Measurements from ENCODE around the gene TCF7L2.

TCF7L2 gene

DNA sequence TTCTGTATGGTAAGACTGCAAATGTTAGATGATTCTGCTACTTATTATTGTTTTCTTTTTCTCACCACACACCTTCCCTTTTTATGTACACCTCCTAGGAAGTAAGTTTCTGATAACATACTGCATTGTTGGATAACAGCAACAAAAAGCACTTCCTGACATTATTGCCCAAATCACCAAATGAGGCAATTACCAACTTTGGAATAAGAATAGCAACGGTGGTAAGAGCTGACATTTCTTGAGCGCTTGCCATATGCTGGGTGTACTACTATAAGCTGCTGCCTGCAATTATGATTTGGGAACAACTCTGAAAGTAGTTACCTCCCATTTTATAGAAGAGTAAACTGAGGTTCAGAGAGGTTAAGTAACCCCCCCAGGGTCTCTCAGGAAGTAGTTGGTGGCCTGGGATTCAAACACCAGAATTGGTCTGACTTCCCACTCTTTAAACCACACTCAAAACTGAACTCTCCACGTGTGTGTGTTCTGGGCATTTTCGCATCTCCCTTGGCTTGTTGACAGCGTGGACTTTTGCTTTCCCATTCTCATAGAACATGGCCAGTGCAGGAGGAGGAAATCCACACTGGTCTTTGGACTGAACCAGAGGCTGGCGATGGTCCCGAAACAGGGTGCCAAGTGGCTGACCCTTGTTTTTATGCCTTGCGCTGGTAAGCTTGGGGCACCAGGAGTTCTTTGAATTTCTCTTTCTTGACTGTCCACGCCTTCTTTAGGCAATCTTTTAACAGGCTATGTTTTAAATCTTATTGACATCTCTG, 71.4 kb downstream of the TCF7L2 start:
- no peak for DNase-seq (ENCODE audit: low read depth in 2 of 2)

DNA sequence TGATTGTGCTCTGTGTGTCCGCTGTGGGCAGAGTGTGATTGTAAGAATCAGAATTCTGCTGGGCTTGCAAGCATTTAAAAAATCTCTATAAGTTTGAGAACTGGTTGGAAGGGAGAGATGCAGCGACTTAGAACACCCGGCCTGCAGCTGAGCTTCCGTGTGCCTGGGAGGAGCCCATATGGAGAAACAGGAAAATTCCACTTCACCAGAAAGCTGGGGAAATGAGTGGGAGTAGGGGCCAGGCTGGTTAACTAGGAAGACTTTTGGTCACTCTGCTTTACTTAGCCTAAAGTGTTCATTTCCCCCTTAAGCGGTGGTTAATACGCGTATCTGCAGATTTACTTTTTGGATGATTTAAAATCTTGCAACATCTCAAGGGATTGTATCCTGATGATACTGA, 72.2 kb downstream of the TCF7L2 start:
- DNase-seq (ENCODE audit: low read depth in 2 of 2) = no peak

DNA sequence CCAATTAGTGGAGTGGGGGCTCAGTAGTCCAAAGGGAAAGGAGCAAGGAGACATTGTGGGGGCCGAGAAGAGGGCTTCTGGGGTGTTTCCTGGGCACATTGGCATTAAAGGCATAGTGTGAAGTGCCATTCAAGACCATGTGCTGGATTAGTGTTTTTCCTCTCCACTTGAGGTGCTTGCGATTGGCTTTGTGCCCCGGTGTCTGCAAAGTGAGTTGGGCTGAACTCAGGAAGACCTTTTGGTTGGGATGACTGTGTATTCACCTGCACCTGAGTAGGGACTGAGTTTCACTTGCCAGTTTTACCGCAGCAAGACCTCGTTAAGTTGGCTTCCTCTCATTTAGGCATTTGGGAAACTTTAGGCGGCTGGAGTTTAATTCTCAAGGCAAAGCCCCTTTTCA, 73.0 kb downstream of the TCF7L2 start:
- DNase-seq (ENCODE audit: low read depth in 2 of 2) = no peak

DNA sequence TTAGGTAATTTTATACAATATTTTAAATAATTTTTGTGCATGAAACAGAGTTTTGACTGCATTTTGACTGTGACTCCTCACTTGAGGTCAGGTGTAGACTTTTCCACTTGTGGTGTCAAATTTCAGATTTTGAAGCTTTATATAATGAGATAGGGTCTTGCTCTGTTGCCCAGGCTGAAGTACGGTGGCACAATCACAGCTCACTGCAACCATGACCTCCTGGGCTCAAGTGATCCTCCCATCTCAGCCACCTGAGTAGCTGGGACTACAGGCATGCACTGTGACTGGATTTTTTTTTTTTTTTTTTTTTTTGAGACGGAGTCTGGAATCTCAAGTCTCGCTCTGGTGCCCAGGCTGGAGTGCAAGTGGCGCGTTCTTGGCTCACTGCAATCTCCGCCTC, 74.9 kb downstream of the TCF7L2 start:
- DNase-seq (ENCODE audit: low read depth in 2 of 2) = no peak

DNA sequence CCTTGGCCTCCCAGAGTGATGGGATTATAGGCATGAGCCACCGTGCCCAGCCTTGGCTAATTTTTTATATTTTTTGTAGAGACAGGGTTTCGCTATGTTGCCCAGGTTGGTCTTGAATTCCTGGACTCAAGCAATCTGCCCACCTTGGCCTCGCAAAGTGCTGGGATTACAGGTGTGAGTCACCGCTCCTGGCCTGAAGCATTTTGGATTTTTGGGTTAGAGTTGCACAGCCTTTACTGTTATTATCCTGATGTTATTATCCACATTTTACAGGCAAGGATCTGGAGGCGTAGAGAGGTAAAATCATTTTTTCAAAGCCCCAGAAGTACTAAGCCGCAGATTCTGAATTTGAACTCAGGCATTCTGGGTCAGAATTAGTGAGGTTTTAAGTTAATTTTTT, 75.4 kb downstream of the TCF7L2 start:
- DNase-seq (ENCODE audit: low read depth in 2 of 2) = no peak

DNA sequence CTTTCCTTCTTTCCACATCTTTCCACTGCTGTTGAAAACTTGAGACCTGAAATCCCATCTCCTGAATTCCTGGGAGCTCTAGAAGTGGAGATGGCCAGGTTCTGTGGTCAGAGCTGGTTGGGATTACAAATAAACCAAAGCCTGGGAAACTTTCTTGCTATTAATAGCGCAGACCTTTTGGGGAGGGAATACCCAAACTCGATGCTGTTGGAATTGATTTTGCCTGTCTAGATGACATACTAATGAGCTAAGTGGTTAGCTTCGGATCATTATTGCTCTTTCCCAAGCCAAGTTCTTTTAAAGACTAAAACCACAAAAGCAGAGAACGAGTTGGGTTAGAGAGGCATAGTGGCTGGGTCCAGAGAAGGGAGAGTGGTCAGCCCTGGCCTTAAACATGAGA, 76.6 kb downstream of the TCF7L2 start:
- peak; percentile 77 to 79 for DNase-seq (ENCODE audit: low read depth in 2 of 2)

DNA sequence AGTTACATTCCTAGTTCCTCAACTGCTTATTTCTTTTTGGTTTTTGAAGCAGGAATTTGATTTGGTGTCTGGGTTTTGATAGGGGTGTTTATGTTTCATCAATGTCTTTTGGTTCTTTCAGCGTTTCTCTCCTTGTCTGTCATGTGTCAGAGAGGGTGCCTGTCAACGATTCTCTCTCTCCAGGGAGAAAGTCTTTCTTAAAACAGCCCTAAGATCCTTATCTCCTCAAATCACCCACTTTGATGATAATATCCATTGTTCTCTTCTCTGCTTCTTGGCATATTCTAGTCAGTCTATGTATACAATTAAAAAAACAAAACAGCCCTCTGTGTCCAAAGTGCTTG, 77.2 kb downstream of the TCF7L2 start:
- DNase-seq (ENCODE audit: low read depth in 2 of 2) = no peak

DNA sequence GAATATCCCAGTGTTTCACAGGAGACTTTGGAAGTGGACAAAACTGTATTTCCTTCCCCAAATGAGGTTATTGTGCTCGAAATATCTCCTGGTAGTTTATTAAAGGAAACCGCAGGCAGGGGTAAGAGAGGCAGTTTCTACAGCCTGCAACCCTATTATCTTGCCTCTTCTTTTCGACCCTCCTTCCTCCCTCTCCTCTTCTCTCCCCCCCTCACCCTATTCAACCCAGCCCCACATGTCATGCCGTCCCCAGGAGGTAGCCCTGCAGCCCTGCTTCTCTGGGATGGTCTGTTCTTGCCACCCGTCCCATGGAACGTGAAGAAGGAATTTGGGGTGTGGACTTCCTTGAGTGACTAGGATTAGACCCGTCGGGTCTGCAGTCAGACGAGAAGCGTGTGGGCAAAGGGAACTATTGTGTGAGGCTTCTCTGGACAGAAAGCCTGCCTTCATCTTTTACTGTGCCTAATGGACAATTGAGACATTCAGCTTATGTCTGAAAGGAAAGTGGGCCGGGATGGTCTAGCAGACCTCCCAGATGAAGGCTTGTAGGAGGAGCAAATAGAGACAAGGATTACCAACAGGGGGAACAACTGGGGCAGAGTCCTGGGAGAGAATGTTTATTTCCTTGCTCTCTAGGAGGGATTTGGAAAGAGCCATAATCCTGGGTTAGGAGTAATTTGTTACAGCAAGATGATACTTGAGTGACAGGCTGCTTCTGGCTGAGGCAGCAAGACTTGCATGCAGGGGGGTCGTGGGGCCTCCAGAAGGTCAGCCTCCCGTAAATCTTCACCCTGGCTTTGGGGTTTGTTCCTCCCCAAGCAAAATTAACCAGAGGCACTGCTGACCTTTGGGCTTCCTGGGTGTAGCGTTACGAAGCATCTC, 77.8 kb downstream of the TCF7L2 start:
- DNase-seq (ENCODE audit: low read depth in 2 of 2) = no peak

DNA sequence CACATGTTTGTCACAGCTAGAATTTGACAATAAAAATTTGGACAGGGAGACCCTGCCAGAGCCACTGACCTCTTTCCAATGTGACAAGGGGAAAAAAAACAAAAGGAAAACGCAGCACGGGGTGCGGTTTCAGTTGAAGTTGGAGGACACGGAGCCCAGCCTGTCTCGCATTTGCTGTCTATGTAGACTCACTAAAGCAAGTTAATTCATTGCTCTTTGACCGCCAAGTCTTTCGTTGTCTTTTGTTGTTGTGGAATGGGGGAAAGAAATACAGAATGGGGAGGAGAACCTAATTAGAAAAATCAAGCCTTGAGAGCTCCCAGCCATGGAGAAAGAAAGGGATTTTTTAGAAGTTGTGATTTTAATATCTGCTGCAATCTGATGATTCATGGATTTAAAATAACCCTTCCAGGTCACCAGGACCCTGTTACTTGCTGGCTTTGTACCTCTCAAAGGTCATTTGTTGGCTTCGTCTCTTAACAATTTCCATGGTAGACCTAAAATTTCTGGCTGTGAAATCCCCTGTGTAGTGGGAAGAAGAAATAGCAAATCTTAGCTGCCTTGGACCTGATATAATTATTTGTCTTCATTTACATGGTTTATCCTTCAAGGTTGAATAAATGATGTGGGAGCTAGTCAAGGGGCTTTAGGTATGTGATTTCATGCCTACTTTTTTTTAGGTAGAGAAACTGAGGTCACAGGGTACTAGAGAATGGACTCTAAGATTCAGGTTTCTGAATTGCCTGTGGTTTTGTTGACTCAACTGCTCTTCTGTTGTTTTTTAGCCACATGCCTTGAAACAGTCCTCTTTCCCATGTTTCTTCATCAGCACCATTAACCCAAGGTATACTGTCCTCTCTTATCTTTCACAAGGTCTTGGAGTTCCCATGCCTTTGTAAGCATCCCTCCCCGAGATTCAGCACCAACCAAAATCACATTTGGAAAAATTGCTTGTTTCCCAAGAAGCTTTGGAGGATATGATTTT, 78.7 kb downstream of the TCF7L2 start:
- no peak for DNase-seq (ENCODE audit: low read depth in 2 of 2)

DNA sequence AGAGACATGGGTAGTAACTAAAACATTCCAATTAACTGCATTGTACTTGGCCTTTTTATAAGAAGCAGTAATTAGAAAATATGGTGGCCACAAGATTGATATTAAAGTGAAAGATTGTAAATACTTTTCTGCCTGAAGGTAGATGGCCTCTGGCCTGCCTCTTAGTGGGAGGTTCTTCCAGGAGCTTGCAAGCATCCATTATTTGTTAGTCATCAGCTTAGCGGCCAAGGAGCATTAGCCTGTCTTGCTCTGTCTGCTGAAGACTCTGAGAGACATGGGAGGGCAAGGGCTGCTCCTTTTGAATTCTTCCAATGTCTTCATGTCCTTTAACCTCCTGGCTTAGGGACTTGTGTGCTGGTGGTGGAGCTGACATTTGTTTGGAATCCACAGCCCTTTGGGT, 80.4 kb downstream of the TCF7L2 start:
- DNase-seq (ENCODE audit: low read depth in 2 of 2) = no peak

DNA sequence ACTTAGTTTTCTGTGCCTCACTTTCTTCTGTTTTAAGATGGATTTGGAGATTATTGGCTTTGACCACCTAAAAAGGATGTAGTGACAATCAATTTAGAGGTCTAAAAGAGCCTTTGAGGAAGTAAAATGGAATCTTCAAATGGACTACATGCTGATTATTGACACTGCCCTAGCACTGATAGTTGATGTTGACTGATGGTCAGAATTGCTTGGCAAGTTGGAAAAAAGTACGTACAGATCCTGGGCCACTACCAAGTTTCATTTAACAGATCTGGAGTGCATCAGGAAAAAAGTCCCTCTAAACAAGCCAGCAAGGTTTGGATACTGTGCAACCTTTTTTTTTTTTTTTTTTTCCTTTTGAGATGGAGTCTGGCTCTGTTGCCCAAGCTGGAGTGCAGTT, 81.1 kb downstream of the TCF7L2 start:
- no peak for DNase-seq (ENCODE audit: low read depth in 2 of 2)

DNA sequence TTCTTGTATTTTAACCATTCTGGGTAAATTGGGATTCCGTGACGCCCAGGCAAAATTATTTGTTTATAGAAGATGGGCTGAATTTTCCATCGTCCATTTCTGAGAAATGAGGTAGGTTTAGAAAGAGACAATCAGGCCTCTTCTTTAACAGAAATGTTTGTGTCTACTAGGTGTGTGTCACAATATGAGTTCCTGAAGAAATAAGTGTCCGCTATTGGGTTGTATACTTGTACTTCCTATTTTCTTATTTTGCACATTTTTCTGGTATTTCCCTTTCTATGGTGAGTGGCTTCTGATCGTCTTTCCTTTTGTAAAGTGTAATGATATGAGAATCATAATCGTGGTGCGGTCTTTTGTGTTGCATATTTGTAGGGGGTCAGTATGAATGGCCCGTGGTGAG, 83.9 kb downstream of the TCF7L2 start:
- DNase-seq (ENCODE audit: low read depth in 2 of 2) = no peak

DNA sequence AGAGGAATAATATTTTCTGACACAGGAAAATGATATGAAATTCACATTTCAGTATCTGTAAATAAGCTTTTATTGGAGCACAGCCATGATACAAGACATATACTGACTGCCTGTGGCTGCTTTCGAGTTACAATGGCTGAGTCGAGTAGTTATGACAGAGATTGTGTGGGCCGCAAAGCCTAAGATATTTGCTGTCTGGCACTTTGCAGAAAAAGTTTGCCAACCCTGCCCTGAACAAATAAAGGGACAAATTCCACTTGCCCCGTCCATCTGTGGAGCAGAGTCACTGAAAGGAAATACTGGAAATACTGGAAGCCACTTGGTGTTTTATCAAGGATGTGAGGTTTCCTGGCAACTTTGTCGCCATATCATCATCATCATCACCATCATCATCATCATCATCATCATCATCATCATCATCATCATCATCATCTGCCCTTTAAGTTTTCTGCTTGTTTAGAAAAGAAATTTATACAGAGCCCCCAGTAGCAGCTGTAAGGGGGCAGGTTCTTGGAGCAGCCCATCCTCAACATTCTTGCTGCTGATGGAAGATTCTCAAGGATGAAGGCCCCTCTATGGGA, 85.8 kb downstream of the TCF7L2 start:
- DNase-seq (ENCODE audit: low read depth in 2 of 2) = no peak

DNA sequence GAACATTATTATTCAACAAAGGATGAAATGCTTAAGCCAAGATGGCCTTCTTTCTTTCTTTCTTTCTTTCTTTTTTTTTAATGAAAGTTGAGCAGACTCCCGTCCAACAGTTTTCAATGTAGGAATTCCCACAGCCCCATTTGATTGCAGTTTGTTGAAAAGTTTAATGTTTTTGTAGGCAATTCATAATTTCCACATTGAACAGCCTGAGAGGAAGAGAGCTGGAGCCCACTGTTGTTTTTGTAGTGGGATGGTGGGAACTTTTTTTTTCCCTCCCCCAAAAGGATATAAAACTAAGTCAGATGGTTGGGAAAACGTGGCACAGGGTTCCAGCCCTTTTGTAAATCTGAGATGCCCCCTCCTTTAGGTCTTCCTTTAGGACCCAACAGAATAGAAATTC, 86.6 kb downstream of the TCF7L2 start:
- DNase-seq (ENCODE audit: low read depth in 2 of 2) = no peak

DNA sequence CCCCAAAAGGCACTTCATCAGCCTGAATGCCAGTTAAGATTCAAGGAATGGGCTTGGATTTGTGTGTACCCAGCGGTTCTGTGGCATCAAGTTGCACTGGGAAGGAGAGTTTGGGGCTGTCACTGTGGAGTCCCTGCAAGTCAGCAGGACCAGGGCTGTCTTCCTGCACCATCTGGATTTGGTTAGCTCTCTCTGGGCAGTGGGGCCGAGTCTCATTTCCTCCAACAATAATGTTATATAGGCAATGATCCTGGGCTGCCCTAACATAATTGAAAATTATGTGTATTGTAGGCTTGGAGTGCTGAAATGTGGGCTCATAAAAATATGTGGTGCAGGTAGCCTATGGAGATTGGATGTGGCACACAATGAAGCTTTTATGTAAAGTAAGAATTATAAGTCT, 87.2 kb downstream of the TCF7L2 start:
- no peak for DNase-seq (ENCODE audit: low read depth in 2 of 2)

DNA sequence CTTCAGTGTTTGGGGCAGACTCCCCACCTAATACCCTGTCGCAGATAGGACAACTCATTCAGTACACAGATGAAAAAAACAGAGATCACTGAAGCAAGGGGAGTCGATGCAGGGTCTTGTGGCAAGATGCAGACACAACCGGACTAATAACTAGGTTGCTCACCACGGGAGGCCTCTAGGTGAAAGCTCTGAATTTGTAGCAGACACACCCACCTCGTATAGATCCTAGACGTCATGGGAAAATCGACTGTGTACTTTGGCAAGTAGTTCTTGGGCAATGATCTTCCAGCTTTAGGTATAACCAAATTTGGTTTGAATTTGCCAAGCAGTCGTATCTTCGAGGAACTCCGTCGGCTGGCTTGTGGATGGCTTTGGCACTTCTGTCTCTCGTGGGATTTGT, 88.1 kb downstream of the TCF7L2 start:
- no peak for DNase-seq (ENCODE audit: low read depth in 2 of 2)

DNA sequence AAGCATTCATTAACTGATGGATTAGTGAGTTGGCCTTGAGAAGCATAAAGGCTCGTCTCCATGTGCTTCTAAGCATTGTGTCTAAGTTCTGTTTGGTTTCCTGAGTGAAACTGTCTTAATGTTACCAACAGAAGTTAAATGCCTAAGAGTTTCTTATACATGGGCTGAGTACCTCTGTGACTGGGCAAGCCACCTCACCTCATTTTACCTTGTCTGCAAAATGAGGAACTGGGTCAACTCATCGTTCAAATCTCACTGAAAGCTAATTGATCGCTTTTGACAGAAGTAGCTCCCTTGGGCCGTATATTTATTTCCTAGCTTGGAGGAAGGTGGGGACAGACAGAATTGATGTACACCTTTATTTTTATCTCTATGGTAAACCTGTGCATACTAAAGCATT, 88.9 kb downstream of the TCF7L2 start:
- no peak for DNase-seq (ENCODE audit: low read depth in 2 of 2)

DNA sequence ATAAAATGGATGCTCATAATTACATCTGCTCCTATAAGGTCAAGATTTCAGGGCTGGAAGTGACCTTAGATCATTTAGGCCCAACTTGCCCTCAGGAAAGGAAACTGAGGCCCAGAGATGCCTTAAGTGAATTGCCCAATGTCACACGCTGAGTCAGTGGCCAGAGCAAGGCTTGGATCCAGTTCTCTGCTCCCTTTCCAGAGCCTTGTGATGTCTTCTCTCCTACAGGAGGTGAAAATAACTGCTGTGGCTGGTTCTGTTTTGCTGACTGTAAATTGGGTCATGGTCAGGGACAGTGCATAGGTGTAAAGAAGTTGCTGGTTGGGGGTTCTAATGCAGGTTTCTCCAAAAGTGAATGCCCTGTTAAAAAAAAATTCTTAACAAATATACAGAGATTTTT, 91.3 kb downstream of the TCF7L2 start:
- DNase-seq (ENCODE audit: low read depth in 2 of 2) = no peak

DNA sequence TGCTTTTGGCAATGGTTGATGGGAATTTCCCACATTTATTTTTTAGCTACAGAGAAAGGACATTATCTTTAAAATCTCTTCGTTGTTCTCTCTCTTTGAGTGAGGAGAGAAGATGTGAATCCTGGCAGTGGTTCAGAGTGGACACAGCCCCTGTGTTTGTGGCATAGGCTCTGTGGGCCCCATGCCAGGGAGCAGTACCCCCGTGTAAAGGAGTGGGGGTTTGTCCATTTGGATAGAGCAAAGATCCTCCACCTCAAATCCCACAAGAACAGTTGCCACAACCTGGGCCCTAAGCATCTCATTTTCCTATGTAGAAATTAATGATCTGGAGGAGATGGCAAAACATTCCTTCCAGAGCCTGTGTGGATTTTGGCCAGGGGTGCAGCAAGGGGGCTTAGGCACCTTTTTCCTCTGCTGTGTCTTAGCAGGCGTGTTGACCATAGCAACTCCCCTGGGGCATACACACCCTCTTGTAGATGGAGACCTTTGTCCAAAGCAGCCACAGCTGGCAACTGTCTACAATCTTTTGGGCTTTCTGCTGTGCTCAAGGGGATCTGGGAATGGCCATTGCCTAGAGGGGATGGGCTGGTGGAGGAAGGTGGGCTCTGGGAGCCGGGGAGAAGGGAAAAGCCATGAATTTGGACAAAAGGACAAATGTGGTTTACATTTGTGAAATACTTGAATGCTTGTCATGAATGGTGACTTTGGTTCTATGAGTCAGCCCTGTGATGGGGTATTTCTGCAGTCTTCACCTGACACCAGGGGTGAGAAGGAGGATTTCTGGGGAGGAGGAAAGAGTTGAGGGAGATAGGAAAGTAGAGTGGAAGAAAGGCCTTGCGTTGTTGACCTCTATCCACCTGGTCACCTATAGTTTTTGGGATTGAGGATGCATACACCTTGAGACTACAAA, 92.0 kb downstream of the TCF7L2 start:
- DNase-seq (ENCODE audit: low read depth in 2 of 2) = no peak

DNA sequence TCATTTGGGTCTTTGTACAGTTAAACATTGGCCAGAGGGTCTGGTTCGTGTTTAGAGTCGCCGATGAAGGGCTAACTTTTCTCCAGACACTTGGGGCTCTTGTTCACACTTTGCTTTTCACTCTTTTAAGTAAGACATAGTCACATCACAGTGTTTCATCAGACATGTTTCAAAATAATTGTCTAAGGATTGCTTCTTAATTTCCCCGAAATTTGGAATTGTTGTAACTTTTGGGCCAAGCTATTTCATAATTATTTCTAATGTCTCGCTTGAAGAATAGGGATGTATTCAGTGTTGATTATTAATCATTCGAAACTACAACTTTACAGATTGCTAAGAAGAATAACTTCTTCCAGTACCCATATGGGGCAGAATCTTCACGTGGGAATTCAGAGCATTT, 92.8 kb downstream of the TCF7L2 start:
- no peak for DNase-seq (ENCODE audit: low read depth in 2 of 2)

Measured in fibroblast of skin of left biceps (primary cell).